Measurements from ENCODE around the gene DACH1.

Gene DACH1

GRCh38 chr13:71672512-71672911 is 194.5 kb downstream of the DACH1 start:
- no peak overlapping the region for H3K27ac ChIP-seq (replicated peaks)
- no peak overlapping the region for H3K4me3 ChIP-seq (replicated peaks; ENCODE audit: insufficient read depth, low read length)
- H3K27me3 ChIP-seq (ENCODE audit: insufficient read depth, poor library complexity, severe bottlenecking): no peaks in the 10 kb centered on the region
- TF ChIP-seq GABPA (IDR thresholded peaks at IDR 0.05; ENCODE audit: low read depth) (no peak), POLR2AphosphoS5 (IDR thresholded peaks at IDR 0.05; ENCODE audit: low read depth) (no peak), CTCF (IDR thresholded peaks at IDR 0.05; ENCODE audit: insufficient read depth, low read length) (no peak), REST (IDR thresholded peaks at IDR 0.05; ENCODE audit: insufficient replicate concordance, low read depth) (no peak), SPI1 (IDR thresholded peaks at IDR 0.05; ENCODE audit: borderline replicate concordance, low read depth) (no peak)
- DNase-seq (ENCODE audit: low read depth in 1 of 2, low spot score in 1 of 2): no peak

- DNase-seq (ENCODE audit: low read depth in 1 of 2, low spot score in 1 of 2): no peak
- no peak overlapping the region for H3K27ac ChIP-seq (replicated peaks)
- TF ChIP-seq GABPA (IDR thresholded peaks at IDR 0.05; ENCODE audit: low read depth) (no peak), CTCF (IDR thresholded peaks at IDR 0.05; ENCODE audit: insufficient read depth, low read length) (no peak), SPI1 (IDR thresholded peaks at IDR 0.05; ENCODE audit: borderline replicate concordance, low read depth) (no peak), REST (IDR thresholded peaks at IDR 0.05; ENCODE audit: insufficient replicate concordance, low read depth) (no peak), POLR2AphosphoS5 (IDR thresholded peaks at IDR 0.05; ENCODE audit: low read depth) (no peak)
- no peaks in the 10 kb centered on the region for H3K27me3 ChIP-seq (ENCODE audit: insufficient read depth, poor library complexity, severe bottlenecking)
- H3K4me3 ChIP-seq (replicated peaks; ENCODE audit: insufficient read depth, low read length): no peak overlapping the region
These were observed 203.6 kb downstream of the DACH1 start for GRCh38 chr13:71663431-71663830.

DNA sequence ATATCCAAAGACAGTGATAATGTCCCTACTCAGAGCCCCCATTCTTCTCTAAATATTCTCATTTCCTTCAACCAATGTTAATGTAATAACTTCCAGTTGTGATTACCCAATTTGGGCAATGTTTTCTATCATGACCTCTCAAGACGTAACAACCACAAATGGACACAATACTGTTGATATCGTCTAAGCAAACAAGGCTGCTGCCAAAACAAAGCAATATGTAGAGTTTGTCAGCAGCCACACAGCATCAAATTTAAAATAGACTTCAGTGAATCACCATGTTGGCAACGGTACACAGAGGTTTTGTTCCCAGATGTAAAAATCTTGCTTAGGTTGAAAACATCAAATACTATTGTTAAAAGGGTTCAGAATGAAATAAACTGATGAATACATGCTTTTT is 205.1 kb downstream of the DACH1 start:
- TF ChIP-seq CTCF (IDR thresholded peaks at IDR 0.05; ENCODE audit: insufficient read depth, low read length) (no peak), GABPA (IDR thresholded peaks at IDR 0.05; ENCODE audit: low read depth) (no peak), REST (IDR thresholded peaks at IDR 0.05; ENCODE audit: insufficient replicate concordance, low read depth) (no peak), SPI1 (IDR thresholded peaks at IDR 0.05; ENCODE audit: borderline replicate concordance, low read depth) (no peak), POLR2AphosphoS5 (IDR thresholded peaks at IDR 0.05; ENCODE audit: low read depth) (no peak)
- Histone ChIP-seq H3K4me3 (replicated peaks; ENCODE audit: insufficient read depth, low read length) (no peak overlapping the region), H3K27me3 (ENCODE audit: insufficient read depth, poor library complexity, severe bottlenecking) (no peaks in the 10 kb centered on the region), H3K27ac (replicated peaks) (no peak overlapping the region)
- no peak for DNase-seq (ENCODE audit: low read depth in 1 of 2, low spot score in 1 of 2)
